Measurements from ENCODE around the gene HTR2A.

DNA sequence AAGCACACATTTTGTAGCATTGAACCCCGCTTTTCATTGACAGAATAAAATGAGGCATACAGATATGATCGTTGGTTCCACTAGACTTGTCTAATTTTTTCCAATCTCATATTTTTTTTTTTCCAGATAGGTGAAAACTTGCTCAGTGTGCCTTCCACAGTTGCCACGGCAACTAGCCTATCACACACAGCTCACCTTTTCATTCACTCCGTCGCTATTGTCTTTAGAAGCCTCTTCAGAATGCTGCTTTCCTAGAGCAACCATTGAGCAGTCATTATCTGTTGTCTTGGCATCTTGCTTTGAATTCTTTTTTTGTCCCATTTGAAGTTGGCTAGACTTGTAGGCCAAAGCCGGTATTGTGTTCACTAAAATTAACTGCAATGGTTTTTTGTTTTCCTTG is 62.2 kb downstream of the HTR2A start:
- no peak for TF ChIP-seq POLR2A (IDR thresholded peaks at IDR 0.05; ENCODE audit: low read depth, low read length)
- no peak for TF ChIP-seq POLR2AphosphoS5 (IDR thresholded peaks at IDR 0.05; ENCODE audit: low read depth, low read length)
- no peak for TF ChIP-seq TAF1 (IDR thresholded peaks at IDR 0.05; ENCODE audit: borderline replicate concordance, low read depth, low read length)

All from GM12892 (cell line).